Stimulated activated CD4-positive, alpha-beta T cell treated with anti-CD3 and anti-CD28 coated beads, Interleukin-2, amount 100 ng/mL, for 48 hours (primary cell): ENCODE data around the gene LINC00237.

Experiments
- DNase-seq, 2 donors: peaks; one replicate each; pipeline ENCODE4 v3.0.0-alpha.2; 2020

LINC00237 gene

DNA sequence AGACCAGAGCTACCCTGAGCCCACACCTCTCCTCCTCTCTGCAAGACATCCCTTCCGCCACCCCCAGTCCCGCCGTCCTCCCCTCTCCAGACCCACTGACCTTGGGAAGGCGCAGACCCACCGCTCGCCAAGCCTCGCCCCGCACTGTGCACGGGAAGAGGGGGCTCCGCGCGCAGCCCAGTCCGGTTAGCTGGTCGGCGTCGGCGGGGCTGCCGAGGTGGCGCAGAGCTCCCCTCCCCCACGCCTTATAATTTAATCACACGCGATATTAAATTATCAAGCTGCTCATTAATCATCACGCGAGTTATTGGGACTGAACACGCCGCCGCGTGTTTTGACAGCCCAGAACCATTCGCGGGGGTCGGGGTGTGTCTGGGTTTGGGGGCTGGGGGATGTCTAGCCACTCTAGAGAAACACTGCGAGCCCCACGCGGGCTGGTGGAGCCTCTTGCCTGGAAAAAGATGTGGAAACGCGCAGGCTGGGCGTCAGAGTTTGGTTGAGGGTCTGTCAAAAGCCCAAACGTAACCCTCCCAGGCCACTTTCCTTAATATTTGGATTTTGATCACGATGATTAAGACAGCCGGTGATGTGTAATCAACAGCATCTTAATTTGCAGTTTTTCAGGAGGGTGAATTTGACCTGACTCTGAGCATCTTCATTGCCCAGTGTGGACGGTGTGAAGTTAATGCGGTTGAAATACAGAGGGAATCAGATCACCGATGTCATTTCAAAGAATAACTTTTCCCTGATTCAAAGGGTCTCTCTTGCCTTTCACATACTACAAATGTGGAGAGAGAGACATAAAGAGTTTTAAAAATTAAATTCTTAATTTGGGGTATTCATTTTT, at the start of gene LINC00237:
LINC00237 (minus strand) TSS at position 188 of the 847 bp plus-strand sequence.
- no peak for DNase-seq

DNA sequence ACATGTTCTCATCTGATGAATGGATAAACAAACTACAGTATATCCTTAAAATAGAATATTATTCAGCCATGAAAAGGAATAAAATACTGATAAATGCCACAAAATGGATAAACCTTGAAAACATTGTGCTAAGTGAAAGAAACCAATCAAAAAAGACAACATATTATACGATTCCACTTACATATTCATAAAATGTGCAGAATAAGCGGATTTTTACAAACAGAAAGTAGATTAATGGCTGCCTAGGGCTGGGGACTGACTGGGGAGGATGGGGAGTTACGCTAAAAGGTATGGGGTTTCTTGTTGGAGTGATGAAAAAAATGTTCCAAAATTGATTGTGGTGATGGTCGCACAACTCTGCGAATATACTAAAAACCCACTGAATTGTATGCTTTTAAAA, 49.1 kb upstream of the LINC00237 start:
- no peak for DNase-seq

DNA sequence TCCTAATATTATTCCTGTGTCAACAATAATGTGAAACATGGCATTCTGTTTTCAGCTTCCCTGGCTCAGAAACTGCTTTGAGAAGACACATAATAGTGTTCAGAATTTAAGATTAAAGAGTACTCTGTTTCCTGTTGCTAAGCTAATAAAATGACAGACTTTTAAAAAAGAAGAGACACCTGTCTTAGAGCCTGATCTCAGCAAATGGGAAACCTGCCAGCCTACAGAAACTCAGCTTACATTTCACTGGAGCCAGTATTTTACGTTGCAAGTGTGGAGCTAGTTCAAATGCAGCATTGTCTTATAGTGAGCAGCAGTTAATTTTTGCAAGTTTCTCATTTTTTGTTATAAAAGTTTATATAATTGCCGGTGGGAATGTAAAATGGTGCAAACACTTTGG, 48.5 kb upstream of the LINC00237 start:
- no peak for DNase-seq

DNA sequence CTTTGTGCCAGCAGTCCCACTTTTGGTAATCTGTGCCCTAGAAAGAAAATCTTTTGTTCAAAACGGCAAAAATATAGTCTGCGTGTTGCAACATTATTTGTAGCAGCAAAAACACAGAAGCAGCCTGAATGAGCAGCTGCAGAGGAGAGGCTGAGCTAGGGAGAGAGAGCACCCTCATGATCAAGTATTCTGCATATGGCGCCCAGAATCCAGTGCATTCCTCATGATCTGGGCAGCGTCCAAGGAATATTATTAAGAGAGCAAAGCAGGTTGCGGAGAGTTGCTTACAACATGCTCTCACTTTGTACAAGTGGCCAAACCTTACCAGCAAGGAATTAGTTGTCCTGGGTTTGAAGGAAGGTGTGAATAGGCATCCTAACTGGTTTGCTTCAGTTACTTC, 45.6 kb upstream of the LINC00237 start:
- DNase-seq, result no peak

DNA sequence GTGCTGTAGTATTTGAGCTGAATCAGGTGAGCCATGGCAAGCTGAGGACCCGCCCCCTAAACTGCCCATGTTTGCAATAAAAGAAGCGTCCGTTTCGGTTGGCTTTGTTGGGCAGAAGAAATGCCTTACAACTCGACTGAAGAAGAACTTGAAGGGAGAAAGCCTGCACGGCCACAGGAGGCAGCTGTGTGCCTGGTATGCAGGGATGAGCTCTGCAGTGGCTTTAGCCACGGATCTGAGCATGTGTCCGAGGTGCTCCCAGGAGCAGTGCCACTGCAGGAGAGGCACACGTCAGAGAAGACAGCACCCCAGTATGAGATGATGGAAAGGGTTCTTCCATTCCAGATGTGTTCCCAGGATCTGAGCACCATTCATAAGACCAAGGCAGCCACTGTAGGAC, 43.2 kb upstream of the LINC00237 start:
- DNase-seq, result no peak

DNA sequence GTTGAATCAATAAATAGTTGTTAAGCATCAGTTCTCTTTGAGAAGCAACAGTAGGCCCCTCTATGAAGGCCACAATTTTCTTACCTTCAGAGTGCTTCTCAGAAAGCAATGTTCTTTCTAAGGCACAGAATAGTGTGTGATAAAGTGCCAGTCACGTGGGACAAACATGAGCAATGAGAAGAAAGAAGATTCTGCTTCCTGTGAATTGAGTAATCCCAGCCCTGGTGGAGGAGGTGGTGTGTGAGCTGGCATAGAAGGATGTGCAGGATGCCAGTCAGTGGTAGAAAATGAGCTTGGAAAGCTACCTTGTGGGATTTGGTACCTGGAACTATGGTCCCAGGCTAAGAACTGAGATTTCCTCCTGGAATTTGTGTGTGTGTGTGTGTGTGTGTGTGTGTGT, 41.4 kb upstream of the LINC00237 start:
- DNase-seq, result no peak

DNA sequence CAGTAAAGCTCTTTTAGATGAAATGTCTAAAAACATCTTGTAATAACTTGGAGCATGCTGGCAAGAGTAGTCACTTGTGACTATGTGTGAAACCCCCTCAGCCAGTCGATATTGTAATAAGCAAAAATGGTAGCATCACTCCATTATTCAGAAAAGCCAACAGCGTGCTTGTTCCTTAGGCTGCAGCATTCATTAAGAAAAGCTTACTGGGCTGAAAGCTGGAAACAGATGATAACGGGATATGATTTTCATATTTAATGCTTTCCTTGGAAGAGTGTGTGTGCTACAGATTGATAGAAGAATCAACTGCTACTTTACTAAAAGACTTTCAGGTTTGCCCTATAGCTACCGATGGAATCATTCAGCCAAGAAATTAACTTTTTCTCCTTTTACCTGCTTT, 40.1 kb upstream of the LINC00237 start:
- no peak for DNase-seq

DNA sequence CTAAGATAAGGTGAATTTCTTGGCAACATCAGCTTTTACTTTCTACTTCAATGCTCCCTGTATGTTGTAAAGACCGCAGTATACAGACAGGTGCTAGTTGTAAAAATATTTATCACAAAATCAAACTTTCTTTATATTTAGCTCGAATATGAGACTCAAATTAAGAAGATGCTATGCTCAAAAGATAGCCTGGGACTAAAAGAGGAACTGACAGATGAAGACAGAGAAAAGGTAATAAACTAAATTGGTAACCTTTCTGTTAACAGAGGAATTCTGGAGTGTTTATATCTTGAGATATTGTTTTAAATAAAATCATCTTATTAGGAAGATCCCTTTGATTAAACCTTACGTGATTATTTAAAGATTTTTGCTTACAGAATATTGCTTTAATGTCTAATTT, 39.3 kb upstream of the LINC00237 start:
- no peak for DNase-seq

DNA sequence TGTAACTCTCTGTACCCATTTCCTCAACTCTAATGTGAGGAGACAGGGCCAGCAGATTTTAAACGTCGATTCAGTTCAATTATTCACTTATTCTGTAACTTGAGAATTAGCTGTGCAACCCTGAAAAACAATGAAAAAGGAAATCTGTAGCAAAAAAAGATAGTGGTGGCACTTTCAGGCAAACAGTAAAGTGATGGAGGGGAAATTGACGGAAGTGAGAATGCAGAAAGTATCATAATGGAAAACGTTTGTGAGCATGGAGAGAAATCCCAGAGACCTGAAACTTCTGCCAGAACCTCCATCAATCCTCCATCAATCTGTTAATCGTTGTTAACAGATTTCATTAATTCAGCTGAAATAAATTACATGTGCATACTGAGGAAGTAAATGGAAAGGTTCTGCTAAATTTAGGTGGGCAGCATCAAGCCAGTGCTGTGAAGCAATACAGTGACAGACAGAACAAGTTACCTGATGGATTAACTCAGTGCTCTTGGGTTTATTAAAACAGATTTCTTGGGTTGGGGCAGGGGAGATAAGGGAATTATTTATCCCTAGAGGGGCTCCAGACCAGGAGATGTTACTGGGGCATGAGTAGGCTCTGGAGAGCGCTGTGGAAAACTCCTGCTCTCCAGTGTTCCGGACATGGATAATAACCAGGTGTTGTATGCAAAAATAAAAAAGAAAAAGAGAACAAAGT, 37.2 kb upstream of the LINC00237 start:
- no peak for DNase-seq

DNA sequence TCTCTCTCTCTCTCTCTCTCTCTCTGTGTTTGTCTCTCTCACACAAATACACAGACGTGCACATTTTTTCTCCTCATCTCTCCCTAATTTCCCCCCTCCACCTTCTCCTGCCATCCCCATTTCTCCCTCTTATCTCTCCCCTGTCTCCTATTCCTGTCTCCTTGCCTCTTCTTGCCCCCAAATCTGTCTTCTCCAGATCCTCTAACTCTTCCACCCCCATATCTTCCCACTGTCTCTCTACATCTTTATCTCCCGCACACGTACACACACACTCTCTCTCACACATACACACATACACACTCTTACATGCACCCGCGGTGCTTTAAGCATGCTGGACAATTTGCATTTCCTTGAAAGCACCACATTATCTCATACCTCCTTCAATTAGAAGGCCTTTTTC, 35.7 kb upstream of the LINC00237 start:
- no peak for DNase-seq

DNA sequence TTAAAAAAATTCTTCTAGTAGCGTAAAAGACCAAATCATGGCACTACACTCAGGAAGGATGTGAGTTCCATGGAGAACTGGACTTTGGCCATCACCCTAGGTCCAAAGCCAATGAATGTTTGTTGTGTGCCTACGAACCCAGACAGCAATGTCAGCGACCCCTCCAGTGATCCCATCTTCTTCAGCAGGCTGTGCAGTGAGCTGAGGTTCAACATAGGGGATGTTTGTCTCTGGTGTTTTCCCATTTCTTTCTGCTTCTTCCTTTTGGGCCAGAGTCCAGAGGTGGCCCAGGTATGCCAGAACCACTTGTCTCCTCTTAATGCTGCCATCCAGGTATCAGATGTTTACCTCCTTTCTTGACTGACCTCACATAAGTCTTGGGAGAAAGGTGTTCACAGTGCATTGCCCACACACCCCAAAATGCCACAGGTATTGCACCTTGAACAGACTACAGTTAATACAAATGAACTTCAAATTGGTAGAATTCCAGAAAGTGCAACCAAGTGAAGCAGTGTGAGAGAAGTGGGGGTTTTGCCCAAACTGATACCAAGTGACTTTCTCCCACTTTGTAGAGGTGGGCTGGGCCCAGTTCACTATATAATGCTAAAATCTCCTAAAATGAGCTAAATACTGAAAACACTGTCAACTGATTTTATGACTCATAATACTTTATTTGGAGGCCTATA, 33.9 kb upstream of the LINC00237 start:
- DNase-seq, result no peak

DNA sequence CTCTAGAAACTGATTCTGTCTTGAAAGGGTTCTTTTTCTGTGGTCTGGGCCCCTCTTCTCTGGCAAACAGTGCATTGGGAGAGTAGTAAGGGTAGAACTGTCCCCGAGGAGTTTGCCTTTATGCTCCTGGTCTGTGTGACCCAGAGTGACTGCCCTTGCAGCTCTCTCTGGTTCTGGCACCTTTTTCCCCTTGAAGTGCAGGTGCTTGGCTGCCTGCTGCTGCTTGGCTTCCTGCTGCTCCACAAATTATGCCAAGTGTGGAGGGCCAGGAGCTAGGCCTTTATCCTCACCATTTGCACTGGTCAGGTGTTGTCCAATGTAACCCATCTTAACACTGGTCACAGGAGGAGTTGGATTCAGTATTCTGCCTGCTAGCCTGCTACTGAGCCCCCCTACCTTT, 30.9 kb upstream of the LINC00237 start:
- no peak for DNase-seq

DNA sequence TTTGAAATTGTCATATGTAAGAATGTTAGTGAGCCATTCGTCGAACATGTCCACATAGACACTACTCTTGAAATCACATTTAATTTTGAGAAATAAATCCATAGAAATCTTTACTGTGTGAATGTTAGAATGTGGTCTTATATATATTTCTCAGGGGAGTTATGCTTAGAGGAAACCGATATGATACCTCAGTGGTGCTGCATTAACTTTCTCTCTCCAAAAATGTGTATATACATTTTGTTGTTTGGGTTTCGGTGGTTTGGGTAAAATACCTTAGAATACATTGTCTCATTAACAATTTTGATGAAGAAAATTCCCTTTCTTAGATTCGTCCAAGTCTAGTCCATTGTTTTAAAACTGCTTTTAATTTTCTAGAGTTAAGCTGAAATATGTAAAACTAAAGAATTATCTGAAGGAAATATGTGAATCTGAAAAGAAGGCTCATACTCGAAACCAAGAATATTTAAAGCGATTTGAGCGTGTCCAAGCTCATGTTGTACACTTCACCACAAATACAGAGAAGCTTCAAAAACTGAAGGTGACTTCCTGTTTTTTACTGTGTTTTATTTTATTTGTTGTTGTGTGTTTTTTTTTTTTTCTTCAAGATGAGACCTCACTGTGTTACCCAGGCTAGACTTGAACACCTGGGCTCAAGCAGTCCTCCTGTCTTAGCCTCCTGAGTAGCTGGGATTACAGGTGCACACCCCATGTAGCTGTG, 30.0 kb upstream of the LINC00237 start:
- no peak for DNase-seq

DNA sequence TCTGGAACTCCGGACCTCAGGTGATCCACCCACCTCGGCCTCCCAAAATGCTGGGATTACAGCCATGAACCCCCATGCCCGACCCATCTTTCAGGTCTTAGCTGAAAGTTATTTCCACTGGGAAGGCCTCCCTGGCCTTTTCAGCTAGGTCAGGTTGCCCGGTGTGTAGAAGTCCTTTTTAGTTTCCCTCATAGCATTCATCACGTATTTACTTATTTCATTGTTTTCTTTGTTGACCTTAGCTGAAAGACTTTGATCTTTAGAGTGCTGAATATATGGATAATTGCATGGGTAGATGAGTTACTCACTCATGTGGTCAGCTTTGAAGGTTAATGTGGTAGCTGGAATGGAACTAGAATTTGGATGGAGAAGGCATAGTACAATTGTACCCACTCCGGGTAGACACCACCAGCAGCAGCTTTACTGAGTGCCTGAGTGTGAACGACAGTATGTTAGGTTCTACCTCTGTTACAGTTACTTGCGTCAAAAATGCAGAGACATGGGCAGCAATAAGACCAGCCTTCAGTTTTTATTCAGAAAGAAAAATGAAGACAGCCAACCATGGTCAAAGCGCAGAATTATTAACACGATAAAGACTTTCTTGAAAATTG, 28.8 kb upstream of the LINC00237 start:
- no peak for DNase-seq

DNA sequence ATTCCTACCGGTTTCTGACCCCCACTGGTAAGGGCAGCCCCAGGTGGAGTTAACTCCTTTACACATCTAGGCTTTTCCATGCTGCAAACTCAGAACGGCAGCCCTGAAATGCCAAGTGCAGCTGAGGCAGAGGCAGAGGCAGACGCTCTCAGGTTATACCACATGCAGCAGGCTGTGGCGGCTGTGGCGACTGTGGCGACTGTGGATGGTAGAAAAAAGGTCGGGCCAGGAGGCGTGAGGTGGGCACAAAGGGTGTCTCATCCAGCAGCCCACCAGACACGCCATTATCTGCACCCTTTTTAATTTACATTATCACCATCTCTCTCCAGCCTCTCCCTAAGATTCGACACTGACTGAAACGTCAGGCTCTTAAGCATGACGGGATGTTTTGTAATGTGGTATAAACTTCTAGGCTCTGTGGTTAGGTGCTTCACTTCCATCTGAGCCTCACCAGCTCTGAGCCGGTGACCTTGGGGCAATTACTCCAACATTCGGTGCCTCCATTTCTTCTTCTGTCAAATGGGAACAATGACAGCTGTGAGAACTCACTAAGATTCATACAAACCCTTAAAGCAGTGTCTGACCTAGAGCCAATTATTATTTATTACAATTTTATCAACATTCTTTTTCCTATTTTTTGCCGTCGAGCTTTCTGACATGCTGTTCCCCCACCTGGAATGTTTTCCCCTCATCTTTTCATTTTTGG, 27.9 kb upstream of the LINC00237 start:
- no peak for DNase-seq

DNA sequence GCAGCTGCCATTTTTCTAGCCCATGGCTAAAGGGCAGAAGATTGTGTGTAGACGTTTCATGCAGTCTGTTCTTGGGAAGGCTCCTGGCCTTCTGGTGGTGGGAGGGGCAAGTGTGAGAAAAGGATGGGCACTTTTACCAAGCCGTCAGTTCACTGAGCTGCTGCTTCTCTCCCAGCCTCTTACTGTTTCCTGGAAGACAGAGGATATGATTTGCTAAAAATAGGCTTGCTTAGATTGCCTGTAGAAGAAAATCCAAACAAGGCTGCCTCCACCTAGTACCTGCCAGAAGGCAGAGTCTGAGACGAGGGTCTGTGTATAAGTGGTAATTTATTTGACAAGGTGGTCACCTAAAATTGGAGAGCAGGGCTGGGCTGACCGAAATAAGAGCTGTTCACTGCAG, 27.2 kb upstream of the LINC00237 start:
- no peak for DNase-seq

DNA sequence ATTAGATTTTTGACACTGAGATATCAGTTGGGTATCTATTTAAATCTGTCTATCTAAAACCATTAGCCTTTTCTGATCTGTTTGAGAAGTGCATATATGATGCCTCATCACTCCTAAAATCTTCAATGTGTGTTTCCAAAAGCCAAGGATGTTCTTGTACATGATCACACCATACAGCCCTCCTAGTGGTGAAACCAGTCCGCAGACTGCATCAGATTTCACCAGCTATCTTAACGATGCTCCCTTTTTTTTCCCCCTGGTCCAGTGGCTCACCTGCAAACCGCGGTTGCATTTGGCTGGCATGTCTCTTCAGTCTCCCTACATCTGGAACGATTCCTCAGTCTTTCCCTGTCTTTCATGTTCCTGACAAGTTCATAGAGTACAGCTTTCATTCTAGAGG, 23.7 kb upstream of the LINC00237 start:
- DNase-seq, result no peak

DNA sequence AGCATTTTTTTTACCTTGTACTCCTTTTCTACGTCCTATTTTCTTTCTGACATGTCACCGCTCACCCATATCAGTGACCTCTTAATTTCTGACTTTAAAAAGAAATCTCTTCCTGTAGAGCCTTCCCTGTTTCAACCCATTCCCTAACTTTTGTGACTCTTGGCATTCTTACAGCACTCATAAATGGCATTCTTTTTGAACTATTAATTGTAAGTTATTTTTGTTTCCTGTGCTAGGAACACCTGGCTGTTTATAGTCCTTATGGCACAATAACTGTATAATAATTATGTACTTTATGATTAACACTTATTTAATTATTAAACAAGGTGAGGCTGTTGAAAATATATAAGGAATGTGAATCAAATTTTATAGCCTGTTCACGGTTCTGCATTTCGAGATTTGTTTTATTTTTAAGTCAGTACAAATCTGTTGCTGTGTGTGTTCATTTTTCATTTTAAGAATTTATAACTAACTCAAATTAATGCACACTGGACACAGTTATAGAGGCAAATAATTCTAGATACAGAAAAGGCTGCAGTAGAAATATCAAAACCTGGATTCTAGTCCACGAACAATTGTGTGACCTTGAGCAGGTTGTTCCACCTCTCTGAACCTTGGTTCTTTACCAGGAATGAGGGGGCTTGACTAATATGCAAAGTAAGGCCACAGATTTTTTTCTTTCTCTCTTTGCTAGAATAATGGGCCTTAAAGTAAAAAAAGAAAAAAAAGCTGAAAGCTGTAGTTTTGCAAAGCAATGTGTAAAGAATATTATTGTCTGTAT, 21.2 kb upstream of the LINC00237 start:
- DNase-seq, result no peak

DNA sequence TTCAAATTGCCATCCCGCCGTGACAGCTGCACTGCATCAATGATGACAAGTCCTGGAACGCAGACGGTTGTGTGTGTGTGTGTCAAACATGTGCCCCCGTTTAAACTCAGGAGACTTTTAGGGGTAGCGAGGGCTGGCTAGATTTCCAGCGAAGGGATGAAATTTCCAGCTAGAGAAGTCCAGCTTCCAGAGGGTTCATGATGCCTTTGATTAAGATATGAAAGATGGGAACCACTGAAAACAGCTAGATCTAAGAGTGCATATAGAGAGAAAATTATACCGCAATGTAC, 20.4 kb upstream of the LINC00237 start:
- no peak for DNase-seq

DNA sequence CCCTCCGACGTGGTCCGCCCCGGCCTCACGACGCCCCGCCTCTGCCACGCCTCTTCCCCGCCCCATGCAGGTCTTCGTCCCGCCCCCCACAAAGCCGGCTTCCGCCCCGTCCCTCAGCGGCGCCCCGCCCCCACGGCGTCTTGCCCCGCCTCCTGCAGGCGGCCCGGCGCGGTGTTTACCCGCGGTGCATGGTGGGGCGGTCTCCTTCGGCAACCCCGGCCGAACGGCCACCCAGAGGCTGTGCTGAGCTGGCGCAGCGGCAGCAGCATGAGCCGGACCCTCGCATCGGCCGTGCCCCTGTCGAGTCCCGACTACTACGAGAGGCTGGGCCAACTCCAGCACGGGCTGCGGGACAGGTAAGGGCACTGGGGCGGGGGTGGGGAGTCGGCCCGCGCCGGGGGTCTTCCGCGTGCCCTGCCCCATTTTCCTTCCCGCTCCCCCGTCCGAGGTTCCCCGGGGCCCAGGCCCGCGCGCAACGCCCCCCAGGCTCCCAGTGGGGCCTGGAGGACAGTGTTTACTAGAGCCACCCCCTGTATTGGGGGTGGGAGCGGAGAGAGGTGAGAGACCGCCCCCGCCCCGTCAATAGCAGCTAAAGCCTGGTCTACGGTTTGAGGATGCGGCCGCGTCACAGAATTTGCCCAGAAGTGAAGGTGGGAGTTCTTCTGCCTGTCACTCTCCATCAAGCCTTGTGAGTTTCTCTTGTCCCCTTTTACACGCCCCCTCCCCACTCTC, 19.9 kb upstream of the LINC00237 start, which contains the start of gene KIZ:
KIZ (plus strand) TSS at position 234 of the 732 bp plus-strand sequence; CDS start at position 268, 34 bp downstream.
- peak; percentile 98 to 99 for DNase-seq
